ENCODE measurements around the gene CLSTN2.

CLSTN2 gene

DNA sequence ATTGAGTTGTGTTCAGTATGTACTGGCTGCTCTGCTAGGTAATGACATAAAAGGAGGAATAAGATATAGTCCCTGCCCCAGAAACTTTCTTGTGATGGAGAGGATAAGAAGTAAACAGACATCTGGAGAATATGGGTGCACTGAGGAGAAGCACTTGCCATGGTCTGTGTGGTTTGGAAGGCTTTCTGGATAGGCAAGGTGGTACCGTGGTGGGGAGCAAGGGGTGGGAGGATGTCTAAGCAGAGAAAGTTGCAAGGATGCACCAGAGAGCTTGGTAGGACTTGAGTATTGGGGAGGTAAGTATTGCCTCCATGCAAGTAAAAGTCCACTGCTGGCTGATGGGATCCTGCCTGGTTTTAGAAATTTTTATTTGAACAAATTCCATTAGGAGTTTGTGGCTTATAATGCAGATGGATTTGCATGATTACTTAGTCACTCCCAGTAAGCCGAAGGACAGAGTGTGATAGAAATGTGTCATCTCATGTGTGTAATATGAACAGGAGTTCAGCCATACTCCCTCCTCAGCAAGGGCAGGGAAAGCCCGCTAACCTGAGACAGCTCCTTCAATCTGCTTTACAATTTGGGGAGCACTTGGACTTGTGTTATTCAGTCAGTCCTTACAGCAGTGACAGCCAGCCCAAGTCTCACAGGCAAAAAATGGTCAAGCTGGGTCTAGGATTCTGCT is 53.6 kb downstream of the CLSTN2 start:
- DNase-seq (ENCODE audit: extremely low read depth, low read depth): no peak
- H3K4me3 ChIP-seq (replicated peaks; ENCODE audit: low read depth, low read length): no peak overlapping the region
- no peak for TF ChIP-seq CTCF (IDR thresholded peaks at IDR 0.05; ENCODE audit: low read depth, low read length, missing control alignments)

- no peak for DNase-seq (ENCODE audit: extremely low read depth, low read depth)
- no peak for TF ChIP-seq CTCF (IDR thresholded peaks at IDR 0.05; ENCODE audit: low read depth, low read length, missing control alignments)
These were observed 59.9 kb downstream of the CLSTN2 start for GRCh38 chr3:139994891-139995290.

DNA sequence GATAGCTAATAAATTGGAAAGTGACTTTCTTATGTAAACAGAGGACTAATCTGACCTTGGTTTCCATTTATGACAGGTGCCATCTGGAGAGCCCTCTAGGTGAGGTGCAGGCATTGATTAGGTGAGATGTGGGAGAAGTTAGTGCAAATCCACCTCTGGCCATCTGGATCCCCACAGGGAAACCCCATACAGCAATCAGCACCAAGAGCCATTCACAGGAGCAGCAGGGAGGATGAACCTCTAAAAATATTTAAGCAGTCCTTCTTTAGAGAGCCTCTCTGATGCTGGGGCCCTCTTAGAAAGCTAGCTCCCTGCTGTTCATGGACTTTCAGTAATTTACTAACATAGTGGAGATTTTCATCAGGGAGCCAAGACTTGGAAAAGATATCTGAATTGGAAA is 69.3 kb downstream of the CLSTN2 start:
- DNase-seq (ENCODE audit: extremely low read depth, low read depth): no peak
- TF ChIP-seq CTCF (IDR thresholded peaks at IDR 0.05; ENCODE audit: low read depth, low read length, missing control alignments): no peak
- H3K4me3 ChIP-seq (replicated peaks; ENCODE audit: low read depth, low read length): no peak overlapping the region

More at GRCh38 chr3:139994891-139995290, 59.9 kb downstream of the CLSTN2 start:
- no peak overlapping the region for H3K4me3 ChIP-seq (replicated peaks; ENCODE audit: low read depth, low read length)

GRCh38 chr3:140006331-140006730 is 71.3 kb downstream of the CLSTN2 start:
- no peak for DNase-seq (ENCODE audit: extremely low read depth, low read depth)
- no peak for TF ChIP-seq CTCF (IDR thresholded peaks at IDR 0.05; ENCODE audit: low read depth, low read length, missing control alignments)
- no peak overlapping the region for H3K4me3 ChIP-seq (replicated peaks; ENCODE audit: low read depth, low read length)

- DNase-seq (ENCODE audit: extremely low read depth, low read depth): no peak
- no peak for TF ChIP-seq CTCF (IDR thresholded peaks at IDR 0.05; ENCODE audit: low read depth, low read length, missing control alignments)
- no peak overlapping the region for H3K4me3 ChIP-seq (replicated peaks; ENCODE audit: low read depth, low read length)
These were observed 72.1 kb downstream of the CLSTN2 start for GRCh38 chr3:140007081-140007480.

GRCh38 chr3:140007911-140008869 is 73.2 kb downstream of the CLSTN2 start:
- DNase-seq (ENCODE audit: extremely low read depth, low read depth): no peak
- no peak for TF ChIP-seq CTCF (IDR thresholded peaks at IDR 0.05; ENCODE audit: low read depth, low read length, missing control alignments)
- H3K4me3 ChIP-seq (replicated peaks; ENCODE audit: low read depth, low read length): no peak overlapping the region

Data from HFF-Myc (cell line).